Measurements from ENCODE around the gene INSYN2B.

The INSYN2B gene

GRCh38 chr5:169933127-169933526, 47.2 kb downstream of the INSYN2B start:
- DNase-seq (ENCODE audit: low read depth in 2 of 2), result no peak

GRCh38 chr5:169923988-169924387, 56.3 kb downstream of the INSYN2B start:
- DNase-seq (ENCODE audit: low read depth in 2 of 2), result no peak

- no peak for DNase-seq (ENCODE audit: low read depth in 2 of 2)
These were observed 57.8 kb downstream of the INSYN2B start for GRCh38 chr5:169922474-169922873.

GRCh38 chr5:169921949-169922348, 58.3 kb downstream of the INSYN2B start:
- DNase-seq (ENCODE audit: low read depth in 2 of 2), result no peak

GRCh38 chr5:169921384-169921783, 58.9 kb downstream of the INSYN2B start:
- no peak for DNase-seq (ENCODE audit: low read depth in 2 of 2)

- DNase-seq (ENCODE audit: low read depth in 2 of 2), result no peak
These were observed 59.8 kb downstream of the INSYN2B start for GRCh38 chr5:169920474-169920873.

- DNase-seq (ENCODE audit: low read depth in 2 of 2), result no peak
These were observed 62.1 kb downstream of the INSYN2B start for GRCh38 chr5:169918228-169918627.

- no peak for DNase-seq (ENCODE audit: low read depth in 2 of 2)
These were observed 62.8 kb downstream of the INSYN2B start for GRCh38 chr5:169917500-169917899.

- no peak for DNase-seq (ENCODE audit: low read depth in 2 of 2)
These were observed 65.5 kb downstream of the INSYN2B start for GRCh38 chr5:169914766-169915165.

GRCh38 chr5:169913479-169913878, 66.8 kb downstream of the INSYN2B start:
- DNase-seq (ENCODE audit: low read depth in 2 of 2), result no peak

- no peak for DNase-seq (ENCODE audit: low read depth in 2 of 2)
These were observed 68.7 kb downstream of the INSYN2B start for GRCh38 chr5:169911448-169912212.

GRCh38 chr5:169910393-169910792, 69.9 kb downstream of the INSYN2B start:
- no peak for DNase-seq (ENCODE audit: low read depth in 2 of 2)

GRCh38 chr5:169909945-169910344, 70.3 kb downstream of the INSYN2B start:
- DNase-seq (ENCODE audit: low read depth in 2 of 2), result no peak

- DNase-seq (ENCODE audit: low read depth in 2 of 2), result no peak
These were observed 71.4 kb downstream of the INSYN2B start for GRCh38 chr5:169908864-169909263.

GRCh38 chr5:169906745-169907649, 73.3 kb downstream of the INSYN2B start:
- no peak for DNase-seq (ENCODE audit: low read depth in 2 of 2)

GRCh38 chr5:169905017-169905416, 75.3 kb downstream of the INSYN2B start:
- no peak for DNase-seq (ENCODE audit: low read depth in 2 of 2)

- DNase-seq (ENCODE audit: low read depth in 2 of 2), result no peak
These were observed 75.8 kb downstream of the INSYN2B start for GRCh38 chr5:169904508-169904907.

GRCh38 chr5:169904059-169904458, 76.2 kb downstream of the INSYN2B start:
- DNase-seq (ENCODE audit: low read depth in 2 of 2), result no peak

GRCh38 chr5:169901896-169902295, 78.4 kb downstream of the INSYN2B start:
- DNase-seq (ENCODE audit: low read depth in 2 of 2), result no peak

GRCh38 chr5:169897481-169897880, 82.8 kb downstream of the INSYN2B start:
- no peak for DNase-seq (ENCODE audit: low read depth in 2 of 2)

GRCh38 chr5:169895926-169896325, 84.4 kb downstream of the INSYN2B start:
- no peak for DNase-seq (ENCODE audit: low read depth in 2 of 2)

GRCh38 chr5:169893571-169893970, 86.7 kb downstream of the INSYN2B start:
- no peak for DNase-seq (ENCODE audit: low read depth in 2 of 2)

GRCh38 chr5:169893010-169893409, 87.3 kb downstream of the INSYN2B start:
- no peak for DNase-seq (ENCODE audit: low read depth in 2 of 2)

Measured in stimulated activated CD8-positive, alpha-beta memory T cell treated with anti-CD3 and anti-CD28 coated beads, Interleukin-2, amount 100 ng/mL, for 48 hours (primary cell).